Central memory CD8-positive, alpha-beta T cell (primary cell): ENCODE results near the gene CAMTA1.

Source experiments
- ATAC-seq: fragments of 150-1000 bp; cut with Tn5 transposase; replicated peaks from 2 replicates; pipeline ENCODE4 v1.10.0; 2022; ENCODE audit warnings: mild to moderate bottlenecking, moderate FRiP score, moderate number of reproducible peaks; ENCODE audit not compliant: poor library complexity, severe bottlenecking; ENCODE audit errors: extremely low read depth
- DNase-seq, 2 donors: peaks; one replicate each; pipeline ENCODE4 v3.0.0; 2021; ENCODE audit warnings: low spot score in 2 of 2
- H3K27ac Mint-ChIP-seq: one replicate; pipeline ENCODE4 v1.8.0; 2022; ENCODE audit warnings: low read depth, mild to moderate bottlenecking, moderate library complexity, mixed read lengths
- H3K27me3 Mint-ChIP-seq: one replicate; pipeline ENCODE4 v1.8.0; 2022; ENCODE audit warnings: mixed read lengths
- H3K36me3 Mint-ChIP-seq: one replicate; pipeline ENCODE4 v1.8.0; 2022; ENCODE audit warnings: mild to moderate bottlenecking, moderate library complexity, mixed read lengths; ENCODE audit not compliant: insufficient read depth
- H3K4me1 Mint-ChIP-seq: one replicate; pipeline ENCODE4 v1.8.0; 2022; ENCODE audit warnings: mixed read lengths
- H3K4me3 Mint-ChIP-seq: one replicate; pipeline ENCODE4 v1.8.0; 2022; ENCODE audit warnings: mild to moderate bottlenecking, moderate library complexity, mixed read lengths
- H3K9me3 Mint-ChIP-seq: one replicate; pipeline ENCODE4 v1.8.0; 2022; ENCODE audit warnings: mixed read lengths

Gene CAMTA1

GRCh38 chr1:7505094-7505770 lies 720.0 kb downstream of the CAMTA1 start:
- no peak overlapping the region for H3K4me3 Mint-ChIP-seq
- H3K4me1 Mint-ChIP-seq = no peaks in the 10 kb centered on the region
- H3K27ac Mint-ChIP-seq = no peak overlapping the region
- no peak for DNase-seq
- H3K27me3 Mint-ChIP-seq = no peaks in the 10 kb centered on the region
- ATAC-seq = no peak
- H3K9me3 Mint-ChIP-seq = no peaks in the 10 kb centered on the region
- H3K36me3 Mint-ChIP-seq = no peaks in the 10 kb centered on the region

GRCh38 chr1:7505771-7506453 lies 720.7 kb downstream of the CAMTA1 start:
- ATAC-seq (no peak), DNase-seq (no peak)
- Mint-ChIP-seq H3K4me1 (no peaks in the 10 kb centered on the region), H3K9me3 (no peaks in the 10 kb centered on the region), H3K27me3 (no peaks in the 10 kb centered on the region), H3K4me3 (no peak overlapping the region), H3K36me3 (no peaks in the 10 kb centered on the region), H3K27ac (no peak overlapping the region)

GRCh38 chr1:7506454-7507284 lies 721.4 kb downstream of the CAMTA1 start:
- no peaks in the 10 kb centered on the region for H3K36me3 Mint-ChIP-seq
- ATAC-seq = no peak

GRCh38 chr1:7507285-7508019 lies 722.2 kb downstream of the CAMTA1 start:
- Mint-ChIP-seq H3K36me3 (no peaks in the 10 kb centered on the region), H3K27me3 (peaks cover 8% of the 10 kb centered on the region), H3K4me1 (no peaks in the 10 kb centered on the region), H3K9me3 (no peaks in the 10 kb centered on the region), H3K4me3 (no peak overlapping the region), H3K27ac (no peak overlapping the region)
- ATAC-seq (no peak), DNase-seq (no peak)

More at GRCh38 chr1:7506454-7507284, 721.4 kb downstream of the CAMTA1 start:
- no peak for DNase-seq
- H3K9me3 Mint-ChIP-seq = no peaks in the 10 kb centered on the region
- no peaks in the 10 kb centered on the region for H3K4me1 Mint-ChIP-seq
- H3K27me3 Mint-ChIP-seq = peaks cover under 1% of the 10 kb centered on the region
- no peak overlapping the region for H3K4me3 Mint-ChIP-seq
- no peak overlapping the region for H3K27ac Mint-ChIP-seq

- Mint-ChIP-seq H3K27me3 (peaks cover 16% of the 10 kb centered on the region), H3K4me3 (no peak overlapping the region), H3K36me3 (no peaks in the 10 kb centered on the region), H3K4me1 (no peaks in the 10 kb centered on the region), H3K9me3 (no peaks in the 10 kb centered on the region), H3K27ac (no peak overlapping the region)
- no peak for DNase-seq
- no peak for ATAC-seq
Measured at GRCh38 chr1:7508052-7508933, 723.0 kb downstream of the CAMTA1 start.

GRCh38 chr1:7508934-7509519 lies 723.8 kb downstream of the CAMTA1 start:
- Mint-ChIP-seq H3K27ac (no peak overlapping the region), H3K27me3 (peaks cover 24% of the 10 kb centered on the region), H3K4me1 (no peaks in the 10 kb centered on the region), H3K36me3 (no peaks in the 10 kb centered on the region), H3K4me3 (no peak overlapping the region), H3K9me3 (no peaks in the 10 kb centered on the region)
- ATAC-seq = no peak
- no peak for DNase-seq

- H3K9me3 Mint-ChIP-seq = no peaks in the 10 kb centered on the region
- no peaks in the 10 kb centered on the region for H3K36me3 Mint-ChIP-seq
- H3K4me1 Mint-ChIP-seq = no peaks in the 10 kb centered on the region
- no peak for ATAC-seq
- no peak for DNase-seq
- no peak overlapping the region for H3K27ac Mint-ChIP-seq
- H3K27me3 Mint-ChIP-seq = peaks cover 29% of the 10 kb centered on the region
- no peak overlapping the region for H3K4me3 Mint-ChIP-seq
Measured at GRCh38 chr1:7509598-7509997, 724.3 kb downstream of the CAMTA1 start.

- Mint-ChIP-seq H3K4me1 (no peaks in the 10 kb centered on the region), H3K27me3 (peaks cover 34% of the 10 kb centered on the region)
Measured at GRCh38 chr1:7510389-7510931, 725.2 kb downstream of the CAMTA1 start.

GRCh38 chr1:7511381-7511780 lies 726.1 kb downstream of the CAMTA1 start:
- Mint-ChIP-seq H3K36me3 (no peaks in the 10 kb centered on the region), H3K27me3 (peaks cover 41% of the 10 kb centered on the region), H3K4me3 (no peak overlapping the region), H3K4me1 (no peaks in the 10 kb centered on the region), H3K9me3 (no peaks in the 10 kb centered on the region), H3K27ac (no peak overlapping the region)
- DNase-seq = no peak
- no peak for ATAC-seq

More at GRCh38 chr1:7510389-7510931, 725.2 kb downstream of the CAMTA1 start:
- Mint-ChIP-seq H3K4me3 (no peak overlapping the region), H3K36me3 (no peaks in the 10 kb centered on the region), H3K27ac (no peak overlapping the region), H3K9me3 (no peaks in the 10 kb centered on the region)
- DNase-seq = no peak
- no peak for ATAC-seq

GRCh38 chr1:7513081-7513480 lies 727.8 kb downstream of the CAMTA1 start:
- Mint-ChIP-seq H3K27ac (no peak overlapping the region), H3K9me3 (no peaks in the 10 kb centered on the region), H3K4me3 (no peak overlapping the region), H3K36me3 (no peaks in the 10 kb centered on the region), H3K27me3 (peaks cover 41% of the 10 kb centered on the region), H3K4me1 (no peaks in the 10 kb centered on the region)
- no peak for DNase-seq
- no peak for ATAC-seq

GRCh38 chr1:7515175-7515574 lies 729.9 kb downstream of the CAMTA1 start:
- Mint-ChIP-seq H3K4me3 (no peak overlapping the region), H3K4me1 (no peaks in the 10 kb centered on the region), H3K9me3 (no peaks in the 10 kb centered on the region), H3K27me3 (peaks cover 41% of the 10 kb centered on the region), H3K36me3 (no peaks in the 10 kb centered on the region), H3K27ac (no peak overlapping the region)
- no peak for DNase-seq
- no peak for ATAC-seq
